H1 (cell line): Measurements from ENCODE around the gene ZFP91. TPM values are rescaled to one million over a fixed set of nuclear protein-coding genes. Genes with fewer than 3 reads are reported as not detected.

Experiments
- BRCA1 ChIP-seq: IDR thresholded peaks from 2 replicates; pipeline ENCODE4 v1.6.1; 2012; ENCODE audit warnings: low read depth, low read length, improper control_type of control experiment
- RFX5 ChIP-seq: IDR thresholded peaks from 2 replicates; pipeline ENCODE4 v1.6.1; 2011; ENCODE audit warnings: low read depth, low read length, improper control_type of control experiment, borderline replicate concordance
- SIX5 ChIP-seq: IDR thresholded peaks from 2 replicates; pipeline ENCODE4 v1.6.1; 2011; ENCODE audit warnings: mild to moderate bottlenecking, low read depth, low read length
- polyA plus RNA-seq, 7 experiments: library from polyadenylated mRNA; depleted of rRNA in 3 of 7; stranded (reverse) in 5 of 7; unstranded in 2 of 7; fragments of >200 nt in 5 of 7; fragments of 200-250 nt in 2 of 7; gene quantifications; 1 replicate in 5 of 7; 2 replicates in 1 of 7; 4 replicates in 1 of 7; pipeline versions ENCODE4 v1.2.1 to v1.2.3, GENCODE V29; 2011 to 2013; ENCODE audit warnings: missing spikeins in 2 of 7, mixed read lengths in 2 of 7
- total RNA-seq: library from RNA; stranded (reverse); fragmentation: NEBNext Ultra II Directional; extraction: Animal tissue kit (Norgen Biotek cat#: 25700); gene quantifications from 2 replicates; pipeline ENCODE4 v1.2.1, GENCODE V29; 2021

ZFP91 gene
- total and polyA plus RNA-seq, 2 of the 8 experiments (the other 6 are each of a cell fraction or from before 2014, with no cell fraction given): 10.7 to 29.0 TPM

DNA sequence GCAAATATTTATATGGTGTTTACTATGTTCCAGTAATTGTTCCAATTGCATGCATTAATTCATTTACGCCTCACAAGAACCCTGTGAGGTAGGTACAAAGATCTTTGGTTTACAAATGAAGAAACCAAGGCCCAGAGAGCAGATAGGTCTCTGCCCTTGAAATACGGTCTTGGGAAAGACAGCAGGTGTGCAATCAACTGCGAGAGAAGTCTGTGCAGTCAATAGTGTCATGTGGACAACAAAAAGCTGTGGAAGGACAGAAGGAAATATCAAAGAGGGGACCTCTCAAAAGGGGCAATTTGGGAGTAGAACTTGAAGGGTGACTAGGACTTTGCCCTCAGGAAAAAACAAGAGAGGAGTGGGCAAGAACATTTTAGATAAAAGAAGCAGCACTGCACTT lies 52.5 kb downstream of the ZFP91 start (continued):
- TF ChIP-seq RFX5 (no peak), SIX5 (no peak), BRCA1 (no peak)
